Activated gamma-delta T cell treated with Interleukin-2 at 50 U/mL for 16 hours (primary cell): ENCODE results near the gene TMA7B.

Source experiments
- DNase-seq: peaks from one replicate; pipeline ENCODE4 v3.0.0-alpha.2; 2020

Gene TMA7B

GRCh38 chr22:39954584-39955055 is 5.6 kb upstream of the TMA7B start:
- DNase-seq = no peak

- no peak for DNase-seq
These were observed 4.5 kb upstream of the TMA7B start for GRCh38 chr22:39955675-39956074.

- DNase-seq = no peak
These were observed 3.1 kb upstream of the TMA7B start for GRCh38 chr22:39956932-39957664.

- no peak for DNase-seq
These were observed 2.0 kb upstream of the TMA7B start for GRCh38 chr22:39958009-39958711.

- no peak for DNase-seq
These were observed 1.1 kb upstream of the TMA7B start for GRCh38 chr22:39958949-39959639.

GRCh38 chr22:39960791-39961746 is 872 bp downstream of the TMA7B start:
- peak; percentile 71 for DNase-seq

- DNase-seq = no peak
These were observed 1.9 kb downstream of the TMA7B start for GRCh38 chr22:39962071-39962470.

GRCh38 chr22:39965748-39966147 is 5.6 kb downstream of the TMA7B start:
- no peak for DNase-seq

- no peak for DNase-seq
These were observed 6.3 kb downstream of the TMA7B start for GRCh38 chr22:39966470-39966869.

GRCh38 chr22:39967103-39967829 is 7.1 kb downstream of the TMA7B start:
- no peak for DNase-seq

GRCh38 chr22:39967996-39968972 is 8.1 kb downstream of the TMA7B start:
- no peak for DNase-seq

GRCh38 chr22:39970742-39971141 is 10.5 kb downstream of the TMA7B start:
- no peak for DNase-seq

- no peak for DNase-seq
These were observed 12.4 kb downstream of the TMA7B start for GRCh38 chr22:39972641-39973040.

- no peak for DNase-seq
These were observed 13.5 kb downstream of the TMA7B start for GRCh38 chr22:39973656-39974055.

GRCh38 chr22:39974065-39974464 is 13.9 kb downstream of the TMA7B start:
- no peak for DNase-seq

- DNase-seq = no peak
These were observed 18.9 kb downstream of the TMA7B start for GRCh38 chr22:39979048-39979447.

GRCh38 chr22:39979458-39979857 is 19.3 kb downstream of the TMA7B start:
- DNase-seq = no peak

GRCh38 chr22:39980596-39980995 is 20.4 kb downstream of the TMA7B start:
- DNase-seq = no peak

- DNase-seq = no peak
These were observed 23.1 kb downstream of the TMA7B start for GRCh38 chr22:39983346-39983745.

GRCh38 chr22:39984006-39984405 is 23.8 kb downstream of the TMA7B start:
- no peak for DNase-seq

- DNase-seq = no peak
These were observed 24.5 kb downstream of the TMA7B start for GRCh38 chr22:39984746-39985145.
